DMS114 treated with DMSO at 0.1 percent for 48 hours (cell line): ENCODE results near the gene BAIAP2.
A peak's percentile ranks its signal among the peaks of the same experiment; 100 is the strongest.
"Not testable (repeated sequence)": the region's sequence is repeated elsewhere in the genome, so short reads cannot be mapped to it uniquely, and the experiment has no call there.

Source experiments
- DNase-seq: peaks from one replicate; lab custom pipeline; 2025; ENCODE audit not compliant: unreplicated experiment; lab: John Stamatoyannopoulos, UW

The BAIAP2 gene

GRCh38 chr17:81000631-81001357 is 34.2 kb upstream of the BAIAP2 start:
- DNase-seq, result no peak

- DNase-seq, result no peak
Measured at GRCh38 chr17:81002013-81002384, 33.0 kb upstream of the BAIAP2 start.

GRCh38 chr17:81002409-81003361 is 32.3 kb upstream of the BAIAP2 start:
- no peak for DNase-seq

- no peak for DNase-seq
Measured at GRCh38 chr17:81003711-81004475, 31.1 kb upstream of the BAIAP2 start.

- DNase-seq, result no peak
Measured at GRCh38 chr17:81006891-81007290, 28.1 kb upstream of the BAIAP2 start.

GRCh38 chr17:81008140-81008539 is 26.8 kb upstream of the BAIAP2 start:
- DNase-seq, result no peak

GRCh38 chr17:81009136-81009535 is 25.8 kb upstream of the BAIAP2 start:
- no peak for DNase-seq

GRCh38 chr17:81010935-81011334 is 24.0 kb upstream of the BAIAP2 start:
- no peak for DNase-seq

- DNase-seq, result no peak
Measured at GRCh38 chr17:81011951-81012350, 23.0 kb upstream of the BAIAP2 start.

- no peak for DNase-seq
Measured at GRCh38 chr17:81012574-81013447, 22.1 kb upstream of the BAIAP2 start.

- no peak for DNase-seq
Measured at GRCh38 chr17:81013642-81014041, 21.3 kb upstream of the BAIAP2 start.

- DNase-seq, result no peak
Measured at GRCh38 chr17:81015136-81015535, 19.8 kb upstream of the BAIAP2 start.

GRCh38 chr17:81016575-81016974 is 18.4 kb upstream of the BAIAP2 start:
- DNase-seq, result no peak

GRCh38 chr17:81017330-81017729 is 17.6 kb upstream of the BAIAP2 start:
- not testable (repeated sequence) for DNase-seq

- peak; percentile 20 for DNase-seq
Measured at GRCh38 chr17:81018044-81018802, 16.7 kb upstream of the BAIAP2 start.

GRCh38 chr17:81019563-81020442 is 15.1 kb upstream of the BAIAP2 start:
- DNase-seq, result no peak

GRCh38 chr17:81020443-81020766 is 14.5 kb upstream of the BAIAP2 start:
- no peak for DNase-seq

GRCh38 chr17:81020767-81021497 is 14.0 kb upstream of the BAIAP2 start:
- no peak for DNase-seq
